Chondrocyte (in vitro differentiated cells): ENCODE data around the gene PREB. TPM values are rescaled to one million over a fixed set of nuclear protein-coding genes. Genes with fewer than 3 reads are reported as not detected.
"Not testable (repeated sequence)": the region's sequence is repeated elsewhere in the genome, so short reads cannot be mapped to it uniquely, and the experiment has no call there.

Experiments used
- DNase-seq: peaks from one replicate; pipeline ENCODE4 v3.0.0; 2021; ENCODE audit warnings: mixed read lengths, low spot score
- H3K27ac Mint-ChIP-seq: one replicate; pipeline ENCODE4 v1.8.0; 2021; ENCODE audit warnings: mild to moderate bottlenecking, moderate library complexity, mixed read lengths; ENCODE audit not compliant: unreplicated experiment
- H3K27me3 Mint-ChIP-seq: 2 replicates; pipeline ENCODE4 v1.8.0; 2021; ENCODE audit warnings: low read depth, mixed read lengths
- H3K36me3 Mint-ChIP-seq: 2 replicates; pipeline ENCODE4 v1.8.0; 2021; ENCODE audit warnings: low read depth, mixed read lengths
- H3K4me1 Mint-ChIP-seq: 2 replicates; pipeline ENCODE4 v1.8.0; 2021; ENCODE audit warnings: low read depth, mild to moderate bottlenecking, mixed read lengths
- H3K4me3 Mint-ChIP-seq: one replicate; pipeline ENCODE4 v1.8.0; 2021; ENCODE audit warnings: mild to moderate bottlenecking, moderate library complexity, mixed read lengths; ENCODE audit not compliant: unreplicated experiment
- H3K9me3 Mint-ChIP-seq: 2 replicates; pipeline ENCODE4 v1.8.0; 2021; ENCODE audit warnings: low read depth, mixed read lengths
- total RNA-seq: library from RNA; stranded (reverse); gene quantifications from 3 replicates; pipeline ENCODE4 v1.2.1, GENCODE V29; 2021
- TF ChIP-seq, protein P1 (sequence below): fragments of 200-600 bp; sonication (generic); IDR thresholded peaks from 2 replicates; pipeline ENCODE4 v1.5.0; 2021; ENCODE audit warnings: antibody characterized with exemption, mild to moderate bottlenecking, moderate library complexity

Gene PREB
- total RNA-seq, 1 donor from 2014 or later: 49.4 TPM

DNA sequence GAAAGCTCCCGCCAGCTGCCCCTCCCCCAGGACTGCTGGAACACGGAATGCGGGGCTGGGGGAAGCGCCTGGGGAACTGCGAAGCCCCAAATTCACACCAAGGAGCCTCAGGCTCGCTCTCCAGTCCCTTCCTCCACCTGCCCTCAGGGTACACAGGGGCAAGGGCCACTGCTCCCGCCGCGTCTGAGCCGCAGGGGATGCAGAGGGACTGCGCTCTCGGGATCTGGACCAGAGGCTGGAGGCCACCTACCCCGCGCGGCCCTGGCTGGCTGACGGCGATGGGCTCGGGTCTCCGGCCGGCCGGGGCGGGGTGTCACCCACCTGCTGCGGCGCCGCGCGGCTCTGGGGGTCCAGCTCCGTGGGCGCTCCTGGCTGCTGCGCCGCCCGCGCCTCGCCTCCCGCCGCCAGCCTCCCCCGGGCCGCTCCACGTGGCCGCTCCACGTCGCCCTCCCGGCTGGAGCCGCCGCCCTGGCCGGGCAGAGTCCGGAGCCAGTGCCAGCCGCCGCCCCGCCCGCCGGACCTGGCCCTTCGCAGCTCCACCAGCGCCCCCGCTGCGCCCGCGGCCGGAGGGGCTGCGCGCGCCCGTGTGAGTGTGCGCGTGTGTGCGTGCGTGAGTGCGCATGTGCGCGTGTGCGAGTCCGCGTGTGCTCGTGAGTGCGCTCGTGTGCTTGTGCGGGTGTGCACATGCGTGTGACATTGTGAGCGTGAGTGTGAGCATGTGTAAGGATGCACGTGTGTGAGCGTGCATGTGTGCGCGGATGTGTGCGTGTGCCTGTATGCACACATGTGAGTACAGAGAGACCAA is 15.7 kb downstream of the PREB start, which contains the start of gene CGREF1:
Gene CGREF1 (minus strand): TSS at position 604 of the 805 bp plus-strand sequence. CDS start 14,762 bp downstream, outside the sequence.
- H3K9me3 Mint-ChIP-seq: no peaks in the 10 kb centered on the region
- no peak for DNase-seq
- peaks cover 16% of the 10 kb centered on the region for H3K27me3 Mint-ChIP-seq
- H3K4me3 Mint-ChIP-seq: peak within 1 kb of the TSS; percentile 73
- H3K27ac Mint-ChIP-seq: no peak within 1 kb of the TSS
- H3K36me3 Mint-ChIP-seq: no peaks in the 10 kb centered on the region
- H3K4me1 Mint-ChIP-seq: peaks cover 16% of the 10 kb centered on the region
- TF ChIP-seq, protein P1, sequence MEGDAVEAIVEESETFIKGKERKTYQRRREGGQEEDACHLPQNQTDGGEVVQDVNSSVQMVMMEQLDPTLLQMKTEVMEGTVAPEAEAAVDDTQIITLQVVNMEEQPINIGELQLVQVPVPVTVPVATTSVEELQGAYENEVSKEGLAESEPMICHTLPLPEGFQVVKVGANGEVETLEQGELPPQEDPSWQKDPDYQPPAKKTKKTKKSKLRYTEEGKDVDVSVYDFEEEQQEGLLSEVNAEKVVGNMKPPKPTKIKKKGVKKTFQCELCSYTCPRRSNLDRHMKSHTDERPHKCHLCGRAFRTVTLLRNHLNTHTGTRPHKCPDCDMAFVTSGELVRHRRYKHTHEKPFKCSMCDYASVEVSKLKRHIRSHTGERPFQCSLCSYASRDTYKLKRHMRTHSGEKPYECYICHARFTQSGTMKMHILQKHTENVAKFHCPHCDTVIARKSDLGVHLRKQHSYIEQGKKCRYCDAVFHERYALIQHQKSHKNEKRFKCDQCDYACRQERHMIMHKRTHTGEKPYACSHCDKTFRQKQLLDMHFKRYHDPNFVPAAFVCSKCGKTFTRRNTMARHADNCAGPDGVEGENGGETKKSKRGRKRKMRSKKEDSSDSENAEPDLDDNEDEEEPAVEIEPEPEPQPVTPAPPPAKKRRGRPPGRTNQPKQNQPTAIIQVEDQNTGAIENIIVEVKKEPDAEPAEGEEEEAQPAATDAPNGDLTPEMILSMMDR: no peak

DNA sequence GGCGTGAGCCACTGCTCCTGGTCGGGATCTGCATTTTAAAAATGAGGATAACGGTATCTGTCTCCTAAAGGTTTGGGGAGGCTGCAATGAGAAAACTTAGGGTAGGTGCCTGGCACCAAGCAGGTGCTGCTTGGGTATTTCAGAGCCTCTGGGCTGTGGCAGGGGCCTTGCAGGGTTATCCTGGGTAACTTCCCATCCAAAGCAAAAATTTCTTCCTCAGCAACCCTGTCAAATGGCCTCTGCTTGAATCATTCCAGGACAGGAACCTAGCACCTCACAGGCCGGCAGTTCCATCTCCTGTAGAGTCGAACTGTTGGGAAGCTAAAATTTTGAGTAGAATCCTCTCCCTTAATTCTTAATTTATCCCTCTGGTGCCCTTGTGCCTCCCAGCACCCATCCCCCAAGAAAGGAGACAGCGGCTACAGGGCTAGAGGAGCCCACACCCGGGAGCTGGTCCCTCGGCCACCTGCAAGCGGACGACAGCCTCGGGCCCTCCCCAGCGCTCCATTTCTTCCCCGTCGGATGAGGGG is 16.4 kb downstream of the PREB start:
- peaks cover 11% of the 10 kb centered on the region for H3K4me1 Mint-ChIP-seq
- peak overlapping the region; percentile 70 for H3K4me3 Mint-ChIP-seq
- H3K27ac Mint-ChIP-seq: no peak overlapping the region
- H3K9me3 Mint-ChIP-seq: no peaks in the 10 kb centered on the region
- no peaks in the 10 kb centered on the region for H3K36me3 Mint-ChIP-seq
- peaks cover 16% of the 10 kb centered on the region for H3K27me3 Mint-ChIP-seq
- TF ChIP-seq, protein P1: no peak
- DNase-seq: no peak

DNA sequence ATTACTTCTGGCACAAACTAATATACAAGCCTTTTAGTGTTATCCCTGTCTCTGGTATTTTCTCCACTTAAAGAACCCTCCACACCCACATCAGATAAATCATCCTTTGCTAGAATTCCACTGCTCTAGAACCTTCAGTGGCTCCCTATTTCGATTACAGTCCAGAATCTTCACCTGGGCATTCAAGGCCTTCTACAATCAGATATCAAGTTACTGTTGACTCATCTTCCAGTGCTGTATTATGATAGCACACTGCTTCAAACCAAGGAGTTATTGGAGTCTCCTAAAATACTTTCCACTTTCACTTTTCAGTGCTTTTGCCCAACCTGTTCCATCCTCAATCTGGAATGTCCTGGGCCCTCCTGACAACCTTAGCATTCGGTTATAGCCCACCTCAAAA is 18.9 kb downstream of the PREB start:
- H3K27me3 Mint-ChIP-seq: peaks cover 14% of the 10 kb centered on the region
- no peaks in the 10 kb centered on the region for H3K36me3 Mint-ChIP-seq
- TF ChIP-seq, protein P1: no peak
- H3K4me3 Mint-ChIP-seq: no peak overlapping the region
- peaks cover 10% of the 10 kb centered on the region for H3K4me1 Mint-ChIP-seq
- DNase-seq: no peak
- H3K27ac Mint-ChIP-seq: no peak overlapping the region
- no peaks in the 10 kb centered on the region for H3K9me3 Mint-ChIP-seq

DNA sequence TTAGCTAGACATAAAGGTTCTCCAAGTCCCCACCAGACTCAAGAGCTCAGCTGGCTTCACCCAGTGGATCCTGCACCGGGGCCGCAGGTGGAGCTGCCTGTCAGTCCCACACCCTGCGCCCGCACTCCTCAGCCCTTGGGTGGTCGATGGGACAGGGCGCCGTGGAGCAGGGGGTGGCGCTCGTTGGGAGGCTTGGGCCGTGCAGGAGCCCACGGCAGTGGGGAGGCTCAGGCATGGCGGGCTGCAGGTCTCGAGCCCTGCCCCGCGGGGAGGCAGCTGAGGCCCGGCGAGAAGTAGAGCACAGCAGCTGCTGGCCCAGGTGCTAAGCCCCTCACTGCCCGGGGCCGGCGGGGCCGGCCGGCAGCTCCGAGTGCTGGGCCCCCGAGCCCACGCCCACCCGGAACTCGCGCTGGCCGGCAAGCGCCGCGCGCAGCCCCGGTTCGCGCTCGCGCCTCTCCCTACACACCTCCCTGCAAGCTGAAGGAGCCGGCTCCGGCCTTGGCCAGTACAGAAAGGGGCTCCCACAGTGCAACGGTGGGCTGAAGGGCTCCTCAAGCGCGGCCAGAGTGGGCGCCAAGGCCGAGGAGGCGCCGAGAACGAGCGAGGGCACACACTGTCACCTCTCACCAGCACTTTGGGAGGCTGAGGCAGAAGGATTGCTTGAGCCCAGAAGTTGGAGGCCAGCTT is 22.9 kb downstream of the PREB start:
- not testable (repeated sequence) for H3K4me1 Mint-ChIP-seq, H3K27me3 Mint-ChIP-seq, H3K27ac Mint-ChIP-seq, DNase-seq, H3K36me3 Mint-ChIP-seq, H3K9me3 Mint-ChIP-seq, H3K4me3 Mint-ChIP-seq

DNA sequence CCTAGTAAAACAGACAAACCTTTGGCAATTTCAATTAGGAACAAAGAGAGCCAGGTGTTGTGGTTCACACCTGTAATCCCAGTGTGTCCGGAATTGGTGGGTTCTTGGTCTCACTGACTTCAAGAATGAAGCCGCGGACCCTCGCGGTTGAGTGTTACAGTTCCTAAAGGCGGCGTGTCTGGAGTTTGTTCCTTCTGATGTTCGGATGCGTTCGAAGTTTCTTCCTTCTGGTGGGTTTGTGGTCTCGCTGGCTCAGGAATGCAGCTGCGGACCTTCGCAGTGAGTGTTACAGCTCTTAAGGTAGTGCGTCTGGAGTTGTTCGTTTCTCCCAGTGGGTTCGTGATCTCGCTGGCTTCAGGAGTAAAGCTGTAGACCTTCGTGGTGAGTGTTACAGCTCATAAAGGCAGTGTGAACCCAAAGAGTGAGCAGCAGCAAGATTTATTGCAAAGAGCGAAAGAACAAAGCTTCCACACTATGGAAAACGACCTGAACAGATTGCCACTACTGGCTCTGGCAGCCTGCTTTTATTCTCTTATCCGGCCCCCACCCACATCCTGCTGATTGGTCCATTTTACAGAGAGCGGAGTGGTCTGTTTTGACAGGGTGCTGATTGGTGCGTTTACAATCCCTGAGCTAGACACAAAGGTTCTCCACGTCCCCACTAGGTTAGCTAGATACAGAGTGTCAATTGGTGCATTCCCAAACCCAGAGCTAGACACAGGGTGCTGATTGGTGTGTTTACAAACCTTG is 23.7 kb downstream of the PREB start:
- H3K9me3 Mint-ChIP-seq, H3K4me3 Mint-ChIP-seq, H3K27ac Mint-ChIP-seq, DNase-seq, H3K36me3 Mint-ChIP-seq, H3K4me1 Mint-ChIP-seq, H3K27me3 Mint-ChIP-seq: not testable (repeated sequence)

DNA sequence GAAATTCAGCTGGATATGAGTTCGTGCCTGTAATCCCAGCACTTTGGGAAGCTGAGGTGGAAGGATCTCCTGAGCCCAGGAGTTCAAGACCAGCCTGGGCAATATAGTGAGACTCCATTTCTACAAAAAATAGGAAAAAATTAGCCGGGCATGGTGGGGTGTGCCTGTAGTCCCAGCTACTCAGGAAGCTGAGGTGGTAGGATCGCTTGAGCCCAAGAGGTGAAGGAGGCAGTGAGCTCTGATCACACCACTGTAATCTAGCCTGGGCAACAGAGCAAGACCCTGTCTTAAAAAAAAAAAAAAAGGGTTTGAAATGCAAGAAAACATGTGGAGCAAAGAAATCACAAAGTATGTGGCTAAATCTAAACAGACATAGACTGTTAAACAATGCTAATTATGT is 25.4 kb downstream of the PREB start:
- H3K4me1 Mint-ChIP-seq: peaks cover 7% of the 10 kb centered on the region
- no peak overlapping the region for H3K27ac Mint-ChIP-seq
- H3K4me3 Mint-ChIP-seq: no peak overlapping the region
- no peak for DNase-seq
- no peaks in the 10 kb centered on the region for H3K27me3 Mint-ChIP-seq
- no peaks in the 10 kb centered on the region for H3K9me3 Mint-ChIP-seq
- peaks cover under 1% of the 10 kb centered on the region for H3K36me3 Mint-ChIP-seq
- TF ChIP-seq, protein P1: no peak
